ENCODE data around the gene TRIML1.

The TRIML1 gene, protein sequence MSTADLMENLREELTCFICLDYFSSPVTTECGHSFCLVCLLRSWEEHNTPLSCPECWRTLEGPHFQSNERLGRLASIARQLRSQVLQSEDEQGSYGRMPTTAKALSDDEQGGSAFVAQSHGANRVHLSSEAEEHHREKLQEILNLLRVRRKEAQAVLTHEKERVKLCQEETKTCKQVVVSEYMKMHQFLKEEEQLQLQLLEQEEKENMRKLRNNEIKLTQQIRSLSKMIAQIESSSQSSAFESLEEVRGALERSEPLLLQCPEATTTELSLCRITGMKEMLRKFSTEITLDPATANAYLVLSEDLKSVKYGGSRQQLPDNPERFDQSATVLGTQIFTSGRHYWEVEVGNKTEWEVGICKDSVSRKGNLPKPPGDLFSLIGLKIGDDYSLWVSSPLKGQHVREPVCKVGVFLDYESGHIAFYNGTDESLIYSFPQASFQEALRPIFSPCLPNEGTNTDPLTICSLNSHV

DNA sequence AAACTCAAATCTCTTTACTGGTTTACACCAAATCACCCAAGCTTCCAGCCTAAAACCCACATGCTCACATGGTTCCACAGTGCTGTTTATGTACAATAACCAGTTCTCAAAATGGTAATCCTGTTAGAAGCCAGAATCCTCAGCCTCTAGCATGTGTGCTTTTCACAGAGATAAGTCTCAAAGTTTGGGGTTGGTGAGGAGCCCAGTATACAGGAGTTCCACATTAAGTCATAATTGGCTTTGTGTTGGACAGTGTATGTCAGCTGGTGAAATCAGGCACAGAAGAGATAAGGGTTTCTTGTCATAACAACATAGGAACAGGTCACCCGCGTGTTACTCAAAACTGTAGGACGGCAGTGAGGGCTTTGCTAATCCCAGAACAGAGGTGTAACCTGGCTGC lies at the start of gene TRIML1:
TSS of gene TRIML1 (plus strand) at position 301 of the 400 bp plus-strand sequence. CDS start 118 bp downstream, outside the sequence.
- no peak for DNase-seq (ENCODE audit: low spot score)

DNA sequence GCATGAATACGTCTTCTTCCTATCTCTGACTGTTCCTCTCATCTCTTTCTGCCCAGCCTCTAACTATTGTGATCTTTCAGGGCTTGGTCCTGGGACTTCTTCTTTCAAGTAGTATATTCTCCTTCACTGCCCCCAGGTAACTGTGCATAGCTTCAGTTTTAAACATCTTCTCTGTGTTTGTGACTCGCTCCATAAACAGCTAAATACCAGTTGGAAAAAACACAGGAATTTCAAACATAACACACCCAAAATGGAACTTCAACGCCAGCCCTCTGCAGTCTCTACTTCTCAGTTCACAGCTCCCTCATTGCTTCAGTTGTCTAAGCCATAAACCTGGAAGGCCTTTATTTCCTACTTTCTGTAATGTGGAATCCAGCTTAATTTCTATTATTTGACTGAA lies 46.4 kb upstream of the TRIML1 start:
- no peak for DNase-seq (ENCODE audit: low spot score)

DNA sequence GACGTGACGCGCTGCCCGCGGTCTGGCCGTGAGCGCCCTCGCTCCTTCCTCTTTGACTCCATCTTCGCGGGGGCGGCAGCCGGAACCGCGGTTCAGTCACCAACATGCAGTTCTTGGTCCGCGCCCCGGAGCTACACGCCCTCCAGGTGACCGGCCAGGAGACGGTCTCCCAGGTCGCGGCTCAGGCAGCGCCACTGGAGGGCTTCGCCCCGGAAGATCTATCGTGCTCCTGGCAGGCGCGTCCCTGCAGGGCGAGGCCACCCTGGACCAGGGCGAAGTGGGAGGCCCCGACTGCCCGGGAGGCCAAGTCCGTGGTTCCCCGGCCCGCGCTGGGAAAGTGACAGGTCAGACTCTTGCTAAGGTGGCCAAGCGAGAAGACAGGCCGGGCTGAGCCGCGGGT lies 32.8 kb upstream of the TRIML1 start:
- no peak for DNase-seq (ENCODE audit: low spot score)

DNA sequence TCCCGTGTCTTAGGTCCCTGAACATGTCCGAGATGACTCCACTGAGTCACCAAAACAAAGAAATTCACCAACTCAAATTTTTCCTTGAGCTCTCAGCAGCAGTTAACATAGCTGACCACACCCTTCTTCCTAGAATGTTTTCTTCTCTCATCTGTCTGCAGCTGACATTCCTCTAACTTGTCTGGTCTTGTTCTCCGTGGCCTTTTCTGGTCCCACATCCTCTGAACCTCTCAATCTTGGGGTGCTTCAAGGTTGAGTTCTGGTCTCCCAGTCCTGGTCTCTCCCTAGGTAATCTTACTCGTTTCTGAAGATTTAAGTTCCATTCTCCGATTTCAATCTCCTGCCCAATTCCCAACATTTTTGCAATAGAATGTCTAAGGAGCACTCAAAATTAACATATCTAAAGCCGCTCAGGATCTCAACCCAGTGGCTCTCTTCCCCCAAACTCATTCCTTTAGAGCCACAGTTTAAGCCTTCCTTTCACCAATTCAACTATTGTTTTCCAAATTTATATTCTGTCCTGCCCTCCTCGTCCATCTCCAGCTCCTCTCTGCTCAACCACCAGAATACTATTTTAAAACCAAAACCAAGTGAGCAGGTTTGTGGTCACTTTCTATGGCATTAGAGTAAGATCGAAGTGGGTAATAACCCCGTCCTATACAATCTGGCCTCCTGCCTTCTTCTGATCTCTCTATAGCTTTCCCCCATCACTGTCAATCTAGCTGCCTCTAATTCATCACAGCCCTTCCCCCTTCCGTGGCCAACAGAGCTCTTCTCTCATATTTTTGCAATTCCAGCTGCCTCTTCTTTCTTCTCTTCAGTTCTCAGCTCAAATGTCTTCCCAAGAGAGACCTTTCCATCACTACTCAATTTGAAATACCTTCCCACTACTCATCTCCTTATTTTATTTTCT lies 31.1 kb upstream of the TRIML1 start:
- DNase-seq (ENCODE audit: low spot score) = no peak

DNA sequence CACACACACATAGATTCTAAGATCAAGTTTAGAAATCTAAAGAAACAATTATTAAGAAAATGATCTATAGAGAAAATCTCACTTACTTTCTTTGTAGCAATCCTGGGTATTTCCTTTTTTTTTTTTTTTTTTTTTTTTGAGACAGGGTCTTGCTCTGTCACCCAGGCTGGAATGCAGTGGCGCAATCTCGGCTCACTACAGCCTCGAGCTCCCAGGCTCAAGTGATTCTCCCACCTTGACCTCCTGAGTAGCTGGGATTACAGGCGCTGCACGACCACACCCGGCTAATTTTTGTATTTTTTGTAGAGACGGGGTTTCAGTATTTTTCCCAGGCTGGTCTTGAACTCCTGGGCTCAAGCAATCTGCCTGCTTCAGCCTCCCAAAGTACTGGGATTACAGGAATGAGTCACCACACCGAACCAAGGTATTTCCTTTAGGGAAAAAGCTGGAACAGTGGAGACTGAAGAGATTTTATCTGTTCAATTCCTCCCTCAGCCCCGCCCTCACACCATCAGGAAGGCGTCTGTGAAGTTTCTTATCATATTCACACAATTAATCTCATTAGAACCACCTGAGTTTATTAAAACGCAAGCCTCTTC lies 30.0 kb upstream of the TRIML1 start, which contains the start of gene TRIML2:
TSS of gene TRIML2 (minus strand) at position 447 of the 599 bp plus-strand sequence. CDS start 4,235 bp downstream, outside the sequence.
- no peak for DNase-seq (ENCODE audit: low spot score)

DNA sequence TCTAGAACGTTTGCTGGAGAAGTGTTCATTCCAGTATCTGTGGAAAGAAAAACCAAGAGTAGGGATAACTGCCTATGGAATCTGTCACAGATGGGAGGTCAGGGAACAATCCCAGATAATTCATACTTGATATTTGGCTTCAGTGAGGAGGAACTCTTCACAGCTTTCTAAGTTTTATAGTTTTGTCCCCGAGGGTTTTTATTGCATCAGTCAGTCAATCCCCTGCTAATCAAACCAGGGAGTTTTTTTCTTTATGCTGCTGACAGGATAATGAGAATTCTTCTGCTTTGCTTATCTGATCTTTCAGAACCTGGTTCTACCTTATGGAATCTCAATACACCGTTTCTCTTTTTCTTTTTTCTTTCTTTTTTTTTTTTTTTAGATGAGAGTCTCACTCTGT lies 29.2 kb upstream of the TRIML1 start:
- no peak for DNase-seq (ENCODE audit: low spot score)

DNA sequence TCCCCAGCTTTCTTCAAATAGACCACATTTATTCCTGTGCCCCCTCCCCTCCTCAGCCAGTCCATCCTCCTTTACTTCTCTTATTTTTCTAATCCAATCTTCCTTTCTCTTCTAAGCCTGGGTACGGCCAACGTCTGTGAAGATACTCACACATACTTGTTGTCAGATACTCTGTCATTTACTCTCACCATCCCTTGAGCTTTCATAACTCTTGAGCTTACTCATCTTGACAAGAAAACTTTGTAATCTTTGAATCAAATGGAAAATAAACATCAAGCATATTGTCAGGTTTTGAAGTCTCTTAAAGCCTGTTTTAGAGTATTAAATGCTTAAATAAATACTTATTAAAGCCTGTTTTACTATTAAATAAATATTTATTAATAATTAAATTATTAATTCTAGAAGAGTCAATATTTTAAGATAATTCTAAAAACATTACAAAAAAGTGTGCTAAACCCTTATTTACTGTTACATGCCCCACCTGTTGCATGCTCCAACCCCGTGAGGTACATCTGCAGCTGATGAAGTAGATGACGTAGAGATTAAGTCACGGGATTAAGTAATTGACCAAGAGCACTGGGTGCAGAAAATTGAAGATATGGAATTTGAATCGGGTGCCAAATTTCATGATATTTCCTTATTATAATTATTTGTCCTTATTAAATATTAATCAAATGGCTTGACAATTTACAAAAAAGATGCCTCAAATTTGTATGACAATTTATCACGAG lies 28.3 kb upstream of the TRIML1 start:
- no peak for DNase-seq (ENCODE audit: low spot score)

DNA sequence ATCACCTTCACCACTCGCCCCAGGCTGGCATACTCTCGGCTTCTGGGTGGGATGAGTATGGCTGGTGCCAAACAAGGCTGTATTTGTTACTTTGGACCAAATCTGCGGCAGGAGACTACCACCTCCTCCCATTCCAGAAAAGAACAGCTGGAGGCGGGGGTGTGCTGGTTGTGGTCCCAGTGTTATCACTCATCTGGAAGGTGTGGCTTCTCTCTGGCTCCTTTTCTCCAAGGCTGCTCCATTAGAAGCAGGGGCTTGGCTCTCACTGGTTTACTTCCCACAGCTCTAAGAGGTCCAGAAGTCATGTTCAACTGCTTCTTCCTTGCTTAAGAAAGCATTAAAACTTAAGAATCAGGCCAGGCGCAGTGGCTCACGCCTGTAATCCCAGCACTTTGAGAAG lies 27.3 kb upstream of the TRIML1 start:
- DNase-seq (ENCODE audit: low spot score) = no peak

DNA sequence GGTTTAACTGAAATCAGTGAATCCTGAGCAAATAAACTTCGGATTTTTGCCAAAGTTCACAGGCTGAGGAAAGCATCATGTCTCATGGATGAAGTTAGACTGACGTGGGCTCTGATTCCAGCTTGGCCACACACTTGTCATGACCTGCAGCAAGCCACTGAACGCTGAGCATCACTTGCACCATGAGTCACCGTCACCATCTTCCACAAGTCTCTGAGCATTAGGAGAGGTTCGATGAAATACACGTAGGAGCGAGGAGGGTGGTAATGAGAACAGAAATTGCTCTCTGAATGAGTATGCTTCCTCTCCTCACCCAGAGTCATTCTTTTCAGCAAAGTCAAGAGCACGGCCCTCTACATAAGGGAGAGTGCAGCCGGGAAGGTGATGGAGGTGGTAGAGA lies 26.1 kb upstream of the TRIML1 start:
- no peak for DNase-seq (ENCODE audit: low spot score)

DNA sequence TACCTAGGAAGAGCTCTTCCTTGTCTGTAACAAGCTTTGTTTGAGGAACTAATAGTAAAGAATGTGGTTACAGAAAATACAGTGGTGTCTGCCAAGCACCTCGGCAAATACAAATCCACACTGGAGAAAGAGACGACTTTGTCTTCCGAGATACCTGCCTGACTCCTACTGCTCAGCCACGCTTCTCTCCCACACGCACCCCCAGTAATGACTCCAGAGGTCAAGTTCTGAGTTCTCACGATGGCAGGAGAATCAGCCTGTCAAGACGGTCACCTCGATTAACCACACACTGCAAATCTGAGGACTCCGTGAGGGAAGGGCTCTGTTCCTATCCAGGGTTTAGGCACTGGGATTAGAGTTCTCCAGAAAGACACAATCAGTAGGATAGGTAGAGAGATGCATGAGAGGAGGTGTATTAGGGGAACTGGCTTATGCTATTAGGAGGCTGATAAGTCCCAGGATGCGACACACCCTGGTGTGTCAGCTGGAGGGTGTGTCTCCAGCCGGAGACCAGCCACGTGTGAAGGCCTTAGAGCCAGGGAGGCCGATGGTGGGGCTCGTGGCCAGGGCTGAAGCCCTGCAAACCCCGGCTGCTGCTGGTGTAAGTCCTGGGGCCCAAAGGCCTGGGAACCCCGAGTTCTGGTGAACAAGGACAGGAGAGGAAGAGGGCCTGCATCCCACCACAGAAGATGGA lies 21.5 kb upstream of the TRIML1 start:
- no peak for DNase-seq (ENCODE audit: low spot score)

DNA sequence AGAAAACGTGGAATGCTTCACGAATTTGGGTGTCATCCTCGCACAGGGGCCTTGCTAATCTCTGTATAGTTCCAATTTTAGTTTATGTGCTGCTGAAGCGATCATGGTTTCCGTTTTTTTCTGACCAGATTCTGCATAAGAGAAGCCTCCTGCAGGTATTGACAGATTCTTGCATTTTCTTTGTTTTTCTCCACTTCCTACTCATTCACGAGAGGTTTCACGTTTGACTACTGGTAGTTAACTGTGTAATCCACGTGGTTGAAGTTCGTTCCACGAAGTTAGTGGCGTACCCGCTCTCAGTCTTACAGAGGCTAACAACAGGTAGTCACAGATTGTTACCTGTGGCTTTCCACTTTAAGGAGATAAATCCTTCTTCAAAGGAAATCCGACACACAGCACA lies 17.7 kb upstream of the TRIML1 start:
- no peak for DNase-seq (ENCODE audit: low spot score)

DNA sequence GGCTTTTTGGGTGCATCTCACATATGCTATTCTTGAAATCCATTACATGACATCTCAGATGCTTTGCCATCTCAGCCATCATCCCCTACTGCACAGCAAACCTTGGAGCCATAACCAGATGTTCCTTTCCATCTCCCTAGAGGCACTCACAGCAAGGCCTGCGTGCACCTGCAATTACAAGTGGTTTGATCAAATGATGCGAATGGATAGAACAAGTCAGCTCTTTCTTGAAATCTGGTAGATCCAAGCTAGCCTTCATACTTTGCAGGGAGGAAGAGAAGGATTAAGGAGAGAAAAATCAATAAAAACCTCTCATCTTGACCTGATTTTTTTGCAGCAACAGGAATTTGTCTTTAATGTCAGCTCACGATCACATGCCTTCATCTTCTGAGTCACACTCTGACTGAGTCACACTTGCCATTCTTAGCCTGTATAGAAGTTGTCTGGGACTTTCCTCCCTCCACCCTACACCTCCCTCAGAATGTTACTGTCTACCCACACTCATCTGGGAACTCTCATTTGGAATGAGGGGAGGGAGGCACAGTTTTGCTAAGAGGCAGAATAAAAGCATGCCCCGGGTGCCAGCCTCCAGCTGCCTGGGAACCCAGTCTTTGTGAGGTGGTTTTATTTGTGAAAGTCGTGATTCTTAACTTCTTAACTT lies 11.9 kb upstream of the TRIML1 start:
- DNase-seq (ENCODE audit: low spot score) = no peak

DNA sequence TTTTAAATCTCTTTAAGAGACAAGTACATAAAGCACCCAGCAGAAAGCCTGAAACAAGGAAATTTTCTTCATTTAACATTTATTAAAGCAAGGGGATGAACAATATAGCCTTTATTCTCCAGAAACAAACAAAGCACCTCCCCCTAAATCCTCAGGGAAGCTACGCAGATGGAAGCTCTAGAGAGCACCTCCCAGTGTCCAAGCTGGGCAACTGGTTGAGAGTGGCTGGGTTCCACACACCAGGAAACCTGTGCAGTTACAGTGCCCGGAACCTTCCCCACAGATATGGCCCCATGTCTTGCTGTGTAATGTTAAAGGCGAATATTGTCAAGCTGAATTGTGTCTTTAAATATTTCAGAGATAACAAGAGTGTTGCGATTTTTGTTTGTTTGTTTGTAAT lies 8.9 kb upstream of the TRIML1 start:
- DNase-seq (ENCODE audit: low spot score) = no peak

DNA sequence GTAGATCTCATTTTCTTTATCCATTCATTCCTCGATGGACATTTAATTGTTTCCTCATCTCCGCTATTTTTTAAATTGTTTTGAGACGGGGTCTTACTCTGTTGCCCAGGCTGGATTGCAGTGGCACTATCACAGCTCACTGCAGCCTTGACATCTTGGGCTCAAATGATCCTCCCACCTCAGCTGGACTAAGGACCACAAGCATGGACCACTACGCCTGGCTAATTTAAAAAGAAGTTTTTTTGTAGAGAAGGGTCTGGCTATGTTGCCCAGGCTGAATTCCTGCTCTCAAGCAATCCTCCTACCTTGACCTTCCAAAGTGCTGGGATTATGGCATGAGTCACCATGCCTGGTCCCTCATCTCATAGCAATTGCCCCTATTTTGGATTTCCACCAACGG lies 7.0 kb upstream of the TRIML1 start:
- no peak for DNase-seq (ENCODE audit: low spot score)

DNA sequence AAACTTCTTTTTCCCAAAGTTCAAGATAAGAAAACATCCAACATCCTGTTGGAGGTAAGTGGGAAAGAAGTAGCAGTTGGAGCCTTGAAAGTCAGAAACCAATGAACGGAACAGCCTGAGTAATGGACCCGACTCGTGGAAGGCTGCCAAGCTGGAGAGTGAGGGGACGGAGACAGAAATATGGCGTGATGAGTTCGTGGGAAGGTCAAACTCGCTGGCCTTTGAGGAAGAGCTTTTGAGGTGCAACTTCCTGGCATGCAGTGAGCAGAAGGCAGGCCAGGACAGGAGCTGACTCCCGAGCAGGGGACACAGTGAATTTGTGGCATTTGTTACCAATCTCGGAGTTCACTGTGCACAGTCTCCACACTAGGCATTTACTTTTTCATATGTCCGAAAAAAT lies 1.0 kb upstream of the TRIML1 start:
- no peak for DNase-seq (ENCODE audit: low spot score)

DNA sequence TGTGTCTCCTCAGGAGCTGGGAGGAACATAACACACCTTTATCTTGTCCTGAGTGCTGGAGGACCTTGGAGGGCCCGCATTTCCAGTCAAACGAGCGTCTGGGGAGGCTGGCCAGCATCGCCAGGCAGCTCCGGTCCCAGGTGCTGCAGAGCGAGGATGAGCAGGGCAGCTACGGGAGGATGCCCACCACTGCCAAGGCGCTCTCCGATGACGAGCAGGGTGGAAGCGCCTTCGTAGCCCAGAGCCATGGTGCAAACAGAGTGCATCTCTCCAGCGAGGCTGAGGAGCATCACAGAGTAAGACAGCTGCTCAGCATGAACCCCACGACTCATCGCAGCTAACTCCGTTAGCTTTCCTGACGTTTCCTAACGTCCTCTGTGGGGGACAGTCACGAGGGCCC lies 430 bp downstream of the TRIML1 start:
- no peak for DNase-seq (ENCODE audit: low spot score)

DNA sequence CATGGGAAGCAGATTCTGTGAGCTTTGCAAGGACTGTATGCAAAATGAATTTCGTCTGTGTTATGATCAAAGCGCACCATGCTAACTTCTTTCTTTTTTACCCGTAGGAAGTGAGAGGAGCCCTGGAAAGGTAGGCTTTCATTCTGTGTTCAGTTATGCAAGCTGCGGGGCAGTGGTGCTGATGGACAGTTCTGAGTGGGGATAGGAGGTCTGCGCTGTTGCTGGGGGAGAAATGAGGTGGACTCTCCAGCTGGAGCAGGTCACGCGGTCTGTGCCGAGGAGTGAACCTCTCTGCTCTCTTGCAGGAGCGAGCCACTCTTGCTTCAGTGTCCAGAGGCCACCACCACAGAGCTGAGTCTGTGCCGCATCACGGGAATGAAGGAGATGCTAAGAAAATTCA lies 4.5 kb downstream of the TRIML1 start:
- no peak for DNase-seq (ENCODE audit: low spot score)

DNA sequence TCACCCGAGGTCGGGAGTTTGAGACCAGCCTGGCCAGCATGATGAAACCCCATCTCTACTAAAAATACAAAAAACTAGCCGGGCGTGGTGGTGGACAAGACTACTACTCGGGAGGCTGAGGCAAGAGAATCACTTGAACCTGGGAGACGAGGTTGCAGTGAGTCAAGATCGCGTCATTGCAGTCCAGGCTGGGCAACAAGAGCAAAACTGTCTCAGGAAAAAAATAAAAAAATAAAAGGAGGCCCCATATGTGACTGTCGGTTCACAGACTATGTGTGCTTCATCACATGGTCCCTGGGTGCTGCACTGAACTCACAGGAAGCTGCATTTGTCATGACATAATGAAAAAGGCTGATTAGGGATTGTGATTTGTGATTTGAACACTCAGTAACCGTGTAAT lies 6.4 kb downstream of the TRIML1 start:
- no peak for DNase-seq (ENCODE audit: low spot score)

DNA sequence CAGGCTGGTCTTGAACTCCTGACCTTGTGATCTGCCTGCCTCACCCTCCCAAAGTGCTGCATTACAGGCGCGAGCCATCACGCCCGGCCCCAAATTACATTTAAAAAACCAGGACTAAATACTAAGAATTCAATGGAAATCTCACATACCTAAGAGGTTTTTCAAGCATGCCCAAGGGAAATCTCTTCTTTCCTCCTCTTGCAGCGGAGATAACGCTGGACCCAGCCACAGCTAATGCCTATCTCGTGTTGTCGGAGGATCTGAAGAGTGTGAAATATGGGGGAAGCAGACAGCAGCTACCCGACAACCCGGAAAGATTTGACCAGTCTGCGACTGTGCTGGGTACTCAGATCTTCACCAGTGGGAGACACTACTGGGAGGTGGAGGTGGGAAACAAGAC lies 7.4 kb downstream of the TRIML1 start:
- no peak for DNase-seq (ENCODE audit: low spot score)

DNA sequence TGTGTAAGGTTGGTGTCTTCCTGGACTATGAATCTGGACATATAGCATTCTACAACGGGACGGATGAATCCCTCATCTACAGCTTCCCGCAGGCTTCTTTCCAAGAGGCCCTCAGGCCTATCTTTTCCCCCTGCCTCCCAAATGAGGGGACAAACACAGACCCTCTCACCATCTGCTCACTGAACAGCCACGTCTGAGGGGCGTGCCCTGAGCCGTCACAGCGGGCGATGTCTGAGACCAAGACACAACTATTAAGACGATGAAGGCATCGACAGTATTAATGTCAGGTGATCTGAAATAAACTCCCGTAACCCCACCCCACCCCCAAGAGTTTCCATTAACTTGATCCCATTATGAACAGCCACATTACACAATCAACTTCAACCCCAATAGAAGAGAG lies 7.9 kb downstream of the TRIML1 start:
- DNase-seq (ENCODE audit: low spot score) = no peak

DNA sequence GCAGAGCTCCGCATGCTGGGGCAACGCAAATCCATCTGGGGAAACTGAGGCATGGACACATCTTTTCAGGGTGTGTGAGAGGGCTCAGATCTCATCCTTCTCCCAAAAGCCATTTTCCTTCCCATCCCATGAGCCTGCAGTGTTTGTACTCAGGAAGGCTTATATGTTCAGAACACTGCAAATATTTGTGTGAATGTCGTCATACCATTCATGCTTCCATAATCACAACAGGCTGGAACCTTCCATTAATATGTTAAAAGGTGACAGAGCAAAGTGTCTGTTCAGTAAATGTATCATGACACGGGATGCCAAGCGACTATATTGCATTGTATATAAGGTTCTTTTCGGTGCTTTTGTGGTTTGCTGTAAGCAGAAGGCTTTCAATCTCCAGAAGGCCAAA lies 8.5 kb downstream of the TRIML1 start:
- DNase-seq (ENCODE audit: low spot score) = no peak

Measured in hematopoietic multipotent progenitor cell treated with erythropoietin and hydrocortisone succinate and interleukin-3 and kit ligand, for 17 days (in vitro differentiated cells).